PC-3 (cell line): ENCODE data around the gene FKTN. TPM values are rescaled to one million over a fixed set of nuclear protein-coding genes. Genes with fewer than 3 reads are reported as not detected.

Experiments used
- ATAC-seq: fragments of 200-7000 bp; cut with Tn5 transposase; 2 replicates; pipeline ENCODE4 v1.9.1; 2020; ENCODE audit warnings: mild to moderate bottlenecking, moderate library complexity
- BruUV-seq: library from RNA; stranded (reverse); fragments of 400-500 nt; replicated peaks from 2 replicates; lab custom pipeline; 2021; lab: Mats Ljungman, UMichigan
- CTCF ChIA-PET: fragments of 300-600 bp; sonication (Branson Sonifier 250); formaldehyde crosslinking; loops from one replicate; lab custom pipeline; 2022; ENCODE audit warnings: antibody characterized with exemption; lab: Charles Lee
- POLR2A ChIA-PET: fragments of 300-600 bp; sonication (Branson Sonifier 250); formaldehyde crosslinking; loops from one replicate; lab custom pipeline; 2022; ENCODE audit warnings: antibody characterized with exemption; ENCODE audit not compliant: unreplicated experiment; lab: Charles Lee
- DNase-seq: peaks from one replicate; pipeline ENCODE4 v3.0.0-alpha.2; 2015
- H2AFZ ChIP-seq: fragments of 300-600 bp; sonication (generic); 2 replicates; pipeline ENCODE4 v1.6.0; 2016; ENCODE audit warnings: antibody characterized with exemption, low read length
- H3F3A ChIP-seq: fragments of 300-600 bp; sonication (generic); one replicate; pipeline ENCODE4 v1.6.0; 2017; ENCODE audit warnings: antibody characterized with exemption, low read length, control low read depth, mild to moderate bottlenecking; ENCODE audit not compliant: unreplicated experiment
- H3K27ac ChIP-seq: fragments of 300-600 bp; sonication (generic); 2 replicates; pipeline ENCODE4 v1.5.1; 2016; ENCODE audit warnings: mild to moderate bottlenecking, low read length
- H3K27me3 ChIP-seq: fragments of 300-600 bp; sonication (generic); 2 replicates; pipeline ENCODE4 v1.6.1; 2016; ENCODE audit warnings: low read length, mixed read lengths
- H3K36me3 ChIP-seq: fragments of 300-600 bp; sonication (generic); 2 replicates; pipeline ENCODE4 v1.6.1; 2016; ENCODE audit warnings: low read depth, mixed run types, low read length, mixed read lengths
- H3K4me1 ChIP-seq: fragments of 300-600 bp; sonication (generic); 2 replicates; pipeline ENCODE4 v1.5.1; 2016; ENCODE audit warnings: low read length; ENCODE audit not compliant: insufficient read depth
- H3K4me2 ChIP-seq: fragments of 300-600 bp; sonication (generic); 2 replicates; pipeline ENCODE4 v1.6.0; 2016; ENCODE audit warnings: low read length
- H3K4me3 ChIP-seq: fragments of 300-600 bp; sonication (generic); 2 replicates; pipeline ENCODE4 v1.5.1; 2016; ENCODE audit warnings: mild to moderate bottlenecking, low read length, mixed read lengths
- H3K79me2 ChIP-seq: fragments of 300-600 bp; sonication (generic); 2 replicates; pipeline ENCODE4 v1.6.1; 2017; ENCODE audit warnings: low read length, mixed read lengths
- H3K9ac ChIP-seq: fragments of 300-600 bp; sonication (generic); 2 replicates; pipeline ENCODE4 v1.6.0; 2016; ENCODE audit warnings: mild to moderate bottlenecking, low read length
- H3K9me2 ChIP-seq: fragments of 300-600 bp; sonication (generic); replicated peaks from 2 replicates; pipeline ENCODE4 v1.6.1; 2016; ENCODE audit warnings: mixed run types, low read length, mixed read lengths
- H3K9me3 ChIP-seq: fragments of 300-600 bp; sonication (generic); 2 replicates; pipeline ENCODE4 v1.6.1; 2016; ENCODE audit warnings: low read length, mixed read lengths
- H4K20me1 ChIP-seq: fragments of 300-600 bp; sonication (generic); 2 replicates; pipeline ENCODE4 v1.6.1; 2016; ENCODE audit warnings: low read length, mixed read lengths
- CTCF ChIP-seq: fragments of 300-600 bp; sonication (generic); conservative IDR thresholded peaks from 2 replicates; pipeline ENCODE4 v1.5.1; 2017; ENCODE audit warnings: antibody characterized with exemption, low read depth, mild to moderate bottlenecking, low read length
- EZH2 ChIP-seq: fragments of 300-600 bp; sonication (generic); IDR thresholded peaks from one replicate; pipeline ENCODE4 v1.6.1; 2017; ENCODE audit warnings: antibody characterized with exemption, mild to moderate bottlenecking, low read length; ENCODE audit not compliant: unreplicated experiment
- EZH2phosphoT487 ChIP-seq: fragments of 300-600 bp; sonication (generic); IDR thresholded peaks from 2 replicates; pipeline ENCODE4 v1.6.1; 2018; ENCODE audit warnings: mild to moderate bottlenecking, antibody characterized with exemption, low read length, borderline replicate concordance
- intact Hi-C: fragments of 100-400 bp; cut with micrococcal nuclease; formaldehyde crosslinking; loops from 2 replicates; pipeline ENCODE4 v1.9.0; 2023
- total RNA-seq: library from RNA; depleted of rRNA; stranded (reverse); fragments of >200 nt; gene quantifications from 2 replicates; pipeline ENCODE4 v1.2.3, GENCODE V29; 2014

The FKTN gene
- total RNA-seq, 1 experiment from 2014 or later, result 9.2 TPM

DNA sequence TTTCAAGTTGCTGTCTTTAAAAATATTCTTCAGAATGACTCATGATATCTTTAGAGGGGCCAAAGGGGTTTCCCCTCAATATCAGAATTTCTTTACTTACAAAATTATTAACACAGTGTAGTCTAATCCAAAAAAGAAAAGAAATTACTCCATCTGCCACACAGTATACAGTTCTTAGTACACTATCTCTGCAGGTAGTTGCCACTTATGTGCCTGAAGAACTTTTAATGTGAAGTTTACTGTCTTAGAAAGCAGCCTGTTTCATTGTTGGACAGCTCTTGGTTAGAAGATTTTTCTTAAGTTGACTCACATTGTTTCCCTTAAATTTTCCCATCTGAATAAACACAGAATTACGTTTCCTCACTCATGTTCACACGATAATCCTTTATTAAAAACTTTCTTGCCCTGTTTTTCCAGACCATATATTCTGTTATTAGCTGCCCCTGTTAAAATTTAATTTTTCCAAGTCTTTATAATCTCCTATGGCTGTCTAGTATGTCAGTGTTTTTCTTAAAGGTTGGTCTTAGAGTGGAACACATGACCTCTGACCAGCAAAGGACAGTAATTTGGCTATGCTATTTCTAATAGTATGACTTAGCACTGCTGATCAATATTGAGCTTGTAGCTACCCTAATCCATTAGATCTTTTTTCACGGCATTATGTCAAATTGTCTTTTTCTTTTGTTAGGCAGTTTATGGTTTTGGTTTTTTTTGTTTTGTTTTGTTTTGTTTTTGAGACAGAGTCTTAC is 21.8 kb upstream of the FKTN start:
- no peaks in the 10 kb centered on the region for H3K79me2 ChIP-seq
- no peak overlapping the region for H3K27ac ChIP-seq
- no peaks in the 10 kb centered on the region for H4K20me1 ChIP-seq
- H3K27me3 ChIP-seq, result no peaks in the 10 kb centered on the region
- ChIA-PET CTCF (no interaction called here), POLR2A (no interaction called here)
- 0 out of 2 replicates have a peak, but pooled peaks cover 3% of the 10 kb centered on the region for H3K4me1 ChIP-seq
- H3K4me3 ChIP-seq, result no peak overlapping the region
- TF ChIP-seq CTCF, result no peak
- TF ChIP-seq EZH2, result no peak
- TF ChIP-seq EZH2phosphoT487, result no peak
- no peak overlapping the region for H3K4me2 ChIP-seq
- no peaks in the 10 kb centered on the region for H3K36me3 ChIP-seq
- H3F3A ChIP-seq, result no peaks in the 10 kb centered on the region
- no peak for DNase-seq
- no peaks in the 10 kb centered on the region for H3K9me2 ChIP-seq
- no peak overlapping the region for H2AFZ ChIP-seq
- intact Hi-C loops, result no loop called here
- H3K9me3 ChIP-seq, result no peaks in the 10 kb centered on the region
- ATAC-seq, result no peak
- BruUV-seq, result no TSS peak
- H3K9ac ChIP-seq, result no peak overlapping the region

- 0 out of 2 replicates have a peak, but pooled peaks cover 3% of the 10 kb centered on the region for H3K4me1 ChIP-seq
- TF ChIP-seq EZH2 (no peak), CTCF (peak; percentile 42)
- no TSS peak for BruUV-seq
- H3K4me2 ChIP-seq, result no peak overlapping the region
- CTCF ChIA-PET, result no interaction called here
- no peaks in the 10 kb centered on the region for H3K79me2 ChIP-seq
- no peak overlapping the region for H3K9ac ChIP-seq
- H3K4me3 ChIP-seq, result no peak overlapping the region
- no peaks in the 10 kb centered on the region for H3K9me3 ChIP-seq
- POLR2A ChIA-PET, result no interaction called here
- H3K27ac ChIP-seq, result no peak overlapping the region
- H4K20me1 ChIP-seq, result no peaks in the 10 kb centered on the region
- peak; percentile 21 for DNase-seq
- intact Hi-C loops, result no loop called here
- H3K9me2 ChIP-seq, result no peaks in the 10 kb centered on the region
- H3K27me3 ChIP-seq, result no peaks in the 10 kb centered on the region
- H3K36me3 ChIP-seq, result no peaks in the 10 kb centered on the region
- no peaks in the 10 kb centered on the region for H3F3A ChIP-seq
- no peak for ATAC-seq
- no peak overlapping the region for H2AFZ ChIP-seq
Observed at GRCh38 chr9:105539452-105539851, 18.5 kb upstream of the FKTN start.

DNA sequence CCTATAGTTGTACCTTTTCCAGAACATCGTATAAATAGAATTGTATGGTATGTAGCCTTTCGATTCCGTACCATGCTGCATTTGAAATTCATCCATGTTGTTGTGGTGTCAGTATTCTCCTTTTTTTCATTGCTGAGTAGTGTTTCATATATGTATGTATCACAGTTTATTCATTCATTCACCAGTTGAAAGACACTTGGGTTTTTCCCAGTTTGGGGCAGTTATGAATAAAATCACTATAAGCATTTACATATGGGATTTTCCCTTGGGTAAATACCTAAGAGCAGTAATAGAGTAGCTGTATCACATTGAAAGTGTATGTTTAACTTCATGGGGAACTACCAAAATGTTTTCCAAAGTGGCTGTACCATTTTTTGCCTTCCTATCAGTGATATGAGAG is 16.1 kb upstream of the FKTN start:
- Histone ChIP-seq H3K79me2 (no peaks in the 10 kb centered on the region), H3K27me3 (no peaks in the 10 kb centered on the region), H3K9me3 (no peaks in the 10 kb centered on the region), H3K27ac (no peak overlapping the region), H3F3A (no peaks in the 10 kb centered on the region), H3K4me3 (no peak overlapping the region), H2AFZ (no peak overlapping the region), H3K36me3 (no peaks in the 10 kb centered on the region), H3K9me2 (no peaks in the 10 kb centered on the region), H3K9ac (no peak overlapping the region), H4K20me1 (no peaks in the 10 kb centered on the region), H3K4me1 (no peaks in the 10 kb centered on the region), H3K4me2 (no peak overlapping the region)
- TF ChIP-seq CTCF (no peak), EZH2phosphoT487 (no peak), EZH2 (no peak)
- ChIA-PET POLR2A (no interaction called here), CTCF (no interaction called here)
- ATAC-seq (no peak), DNase-seq (no peak)
- intact Hi-C loops, result no loop called here
- BruUV-seq, result no TSS peak
